NOMO-1 treated with dmso at 0.1 percent for 144 hours (cell line): ENCODE measurements around the gene EGFL7.

Experiments
- DNase-seq: peaks from one replicate; lab custom pipeline; 2025; ENCODE audit not compliant: unreplicated experiment; lab: John Stamatoyannopoulos, UW

Gene EGFL7

DNA sequence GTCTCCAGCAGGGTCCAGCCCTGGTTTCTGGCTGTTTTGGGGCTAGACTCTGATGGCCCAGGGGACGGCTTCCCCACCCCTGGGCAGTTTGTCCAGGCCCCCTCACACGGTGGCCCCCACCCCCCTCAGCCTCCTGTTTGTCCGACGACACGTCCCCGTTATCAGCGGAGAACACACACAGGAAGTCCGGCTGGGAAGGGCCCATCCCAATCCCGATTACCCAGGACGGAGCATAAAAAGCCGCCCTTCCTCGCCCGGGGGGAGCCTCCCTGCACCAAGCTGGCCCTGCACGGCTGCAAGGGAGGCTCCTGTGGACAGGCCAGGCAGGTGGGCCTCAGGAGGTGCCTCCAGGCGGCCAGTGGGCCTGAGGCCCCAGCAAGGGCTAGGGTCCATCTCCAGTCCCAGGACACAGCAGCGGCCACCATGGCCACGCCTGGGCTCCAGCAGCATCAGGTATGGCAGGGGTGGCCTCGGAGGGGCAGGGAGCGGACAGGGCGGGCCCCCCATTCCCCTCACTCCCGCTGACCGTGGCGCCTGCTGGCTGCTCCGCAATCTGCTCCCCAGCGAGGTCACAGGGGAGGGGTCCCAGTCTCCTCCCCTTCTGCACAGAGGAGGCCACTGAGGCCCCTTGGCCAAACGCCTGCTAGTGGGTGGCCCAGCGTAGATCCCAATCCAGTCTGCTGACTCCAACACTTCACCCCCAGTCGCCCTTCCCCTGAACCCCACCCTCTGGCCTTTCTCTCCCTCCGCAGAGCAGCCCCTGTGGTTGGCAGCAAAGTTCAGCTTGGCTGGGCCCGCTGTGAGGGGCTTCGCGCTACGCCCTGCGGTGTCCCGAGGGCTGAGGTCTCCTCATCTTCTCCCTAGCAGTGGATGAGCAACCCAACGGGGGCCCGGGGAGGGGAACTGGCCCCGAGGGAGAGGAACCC is at the start of gene EGFL7:
Gene EGFL7 (plus strand): TSS at position 261 of the 926 bp plus-strand sequence. CDS start 5,367 bp downstream, outside the sequence.
- DNase-seq: no peak

GRCh38 chr9:136613824-136614371 is 48.8 kb upstream of the EGFL7 start:
- no peak for DNase-seq

GRCh38 chr9:136614372-136614922 is 48.3 kb upstream of the EGFL7 start:
- no peak for DNase-seq

- DNase-seq: no peak
These were observed 47.6 kb upstream of the EGFL7 start for GRCh38 chr9:136614967-136615623.

DNA sequence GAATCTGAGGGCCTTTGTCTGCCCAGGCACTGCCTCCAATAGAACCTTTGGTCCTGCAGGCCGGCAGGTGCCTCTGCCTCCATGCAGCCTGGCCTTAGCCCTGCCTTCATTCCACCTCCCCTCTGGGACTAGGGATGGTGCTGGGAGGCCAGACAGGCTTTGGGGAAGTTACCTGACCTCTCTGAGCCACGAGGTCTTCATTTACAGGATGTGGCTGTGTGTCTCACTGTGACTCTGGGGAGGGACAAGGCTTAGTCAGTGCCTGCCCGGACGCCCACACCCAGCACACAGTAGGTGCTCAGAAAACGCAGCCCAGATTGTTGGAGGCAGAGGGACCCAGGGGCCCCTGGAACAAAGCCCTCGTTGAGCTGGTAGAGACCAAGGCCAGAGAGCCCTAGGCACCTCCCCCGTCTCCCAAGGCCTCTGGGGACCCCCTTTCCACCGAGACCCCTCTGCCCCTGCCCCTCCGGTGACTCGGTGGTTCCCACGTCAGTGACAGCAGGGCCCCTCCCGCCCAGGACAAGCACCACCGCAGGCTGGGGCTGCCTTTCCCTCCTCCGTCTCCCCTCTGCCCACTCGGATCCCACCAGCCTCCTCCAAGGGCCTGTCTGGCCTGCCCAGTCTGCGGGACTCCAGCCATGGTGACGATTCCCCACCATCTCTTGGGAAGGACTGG is 46.9 kb upstream of the EGFL7 start:
- DNase-seq: no peak

GRCh38 chr9:136616307-136616635 is 46.4 kb upstream of the EGFL7 start:
- DNase-seq: no peak

- DNase-seq: no peak
These were observed 45.6 kb upstream of the EGFL7 start for GRCh38 chr9:136616948-136617695.

DNA sequence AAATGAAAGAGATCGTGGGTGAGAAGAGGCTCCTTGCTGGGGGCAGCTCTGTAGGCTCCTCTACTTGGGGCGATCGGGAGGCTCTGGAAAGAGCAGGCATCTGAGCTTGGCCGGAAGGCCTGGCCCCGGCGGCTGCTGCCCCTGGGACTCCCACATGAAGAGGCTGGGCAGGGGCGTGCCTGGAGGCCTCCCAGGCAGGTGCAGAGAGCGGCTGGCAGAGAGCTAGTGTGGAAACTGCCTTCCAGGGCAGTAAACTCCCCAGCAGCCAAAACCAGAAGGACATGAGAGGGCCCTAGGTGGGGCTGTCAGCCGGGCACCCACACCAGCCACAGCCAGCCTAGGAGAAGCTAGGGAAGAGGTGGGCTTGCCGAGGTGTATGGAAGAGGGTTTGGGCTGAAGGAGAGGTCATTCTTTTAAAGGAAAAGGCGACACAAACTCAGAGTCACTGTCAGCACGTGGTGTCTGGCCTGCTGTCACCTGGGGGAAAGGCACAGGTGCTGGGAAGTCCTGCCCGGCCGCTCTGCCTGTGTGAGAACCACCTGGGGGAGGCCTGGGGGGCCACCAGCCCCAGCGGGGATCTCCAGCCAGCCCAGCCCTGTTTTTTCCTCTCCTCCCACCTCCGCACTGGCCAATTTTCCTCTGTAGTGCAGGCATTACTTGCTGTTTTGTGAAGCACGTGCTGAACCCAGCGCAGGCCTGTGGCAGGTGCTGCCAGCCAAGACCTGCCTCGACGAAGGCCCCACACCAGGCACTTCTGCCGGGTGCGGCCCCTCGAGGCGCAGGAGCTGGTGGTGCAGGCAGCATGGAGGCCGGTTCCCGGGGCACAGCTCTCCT is 44.8 kb upstream of the EGFL7 start:
- no peak for DNase-seq

DNA sequence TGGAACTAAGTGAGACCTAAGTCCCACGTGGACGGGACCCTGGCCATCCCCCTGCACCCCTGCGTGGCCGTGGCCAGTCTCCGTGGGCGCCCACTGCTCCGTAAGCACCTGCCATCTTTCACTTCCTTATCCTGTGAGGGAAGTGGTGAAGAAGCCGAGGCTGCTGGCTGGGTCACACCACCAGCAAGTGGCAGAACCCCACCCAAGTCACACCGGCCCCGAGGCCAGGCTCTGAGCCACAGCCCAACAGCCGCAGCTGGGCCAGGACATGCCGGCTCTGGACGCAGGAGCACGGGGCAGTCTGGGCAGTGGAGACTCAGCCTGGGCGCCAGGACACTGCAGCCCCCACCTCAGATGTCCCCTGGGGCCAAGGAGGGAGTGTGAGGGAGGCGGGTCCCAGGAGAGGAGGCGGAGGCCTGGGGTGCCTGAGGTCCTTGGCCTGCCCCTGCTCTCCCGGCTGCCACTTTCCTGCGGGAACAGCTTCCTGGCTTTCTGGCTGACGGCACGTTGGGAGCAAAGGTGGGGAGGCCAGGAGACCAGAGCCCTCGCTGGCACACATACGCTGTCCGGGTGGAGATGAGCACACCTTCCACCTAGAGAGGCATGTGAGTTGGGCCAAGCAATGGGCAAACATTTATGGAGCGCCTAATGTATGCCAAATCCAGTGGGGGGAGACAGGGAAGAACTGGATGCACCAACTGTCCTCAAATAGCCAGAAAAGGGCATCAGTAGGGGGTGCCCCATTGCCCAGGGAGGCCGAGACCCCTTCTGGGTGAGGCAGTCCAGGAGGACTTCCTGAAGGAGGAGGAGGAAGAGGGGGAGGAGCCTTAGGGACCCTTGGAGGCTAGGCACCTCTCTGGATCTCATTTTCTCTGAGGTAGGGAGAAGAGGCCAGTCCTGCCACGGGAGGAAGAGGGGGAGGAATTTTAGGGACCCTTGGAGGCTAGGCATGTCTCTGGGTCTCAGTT is 43.9 kb upstream of the EGFL7 start:
- peak; percentile 91 for DNase-seq

DNA sequence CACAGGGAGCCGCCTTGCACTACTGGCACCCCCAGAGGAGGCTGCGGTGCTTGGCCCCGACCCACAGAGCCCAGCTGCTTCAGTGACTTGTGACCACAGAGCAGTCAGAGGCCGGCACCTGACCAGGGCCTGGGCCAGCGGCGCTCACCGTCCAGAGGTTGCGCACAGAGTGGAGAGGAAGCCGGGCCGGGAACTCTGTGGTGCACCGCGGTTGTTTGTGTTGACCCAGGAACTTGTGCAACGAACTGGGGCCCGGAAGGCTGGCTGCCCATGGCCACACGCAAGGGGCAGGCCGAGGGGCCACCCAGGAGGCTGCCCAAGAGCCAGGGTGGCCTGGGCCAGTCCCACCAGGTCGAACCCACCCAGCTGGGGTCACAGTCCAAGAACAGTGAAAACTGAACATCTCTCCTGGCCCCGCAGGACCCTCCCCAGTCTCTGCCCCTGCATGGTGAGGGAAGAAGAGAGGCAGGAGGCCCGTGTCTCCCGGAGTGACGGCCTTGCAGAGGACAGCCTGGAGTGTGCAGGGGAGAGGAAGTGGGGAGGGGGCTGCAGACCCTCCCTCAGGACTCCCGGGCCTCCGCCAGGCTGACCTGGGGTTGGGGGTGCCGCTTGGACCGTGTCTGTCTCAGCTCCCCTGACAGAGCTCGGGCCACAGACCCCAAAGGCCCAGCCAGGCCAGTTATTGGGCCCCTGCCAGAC is 42.8 kb upstream of the EGFL7 start:
- DNase-seq: peak; percentile 89

- no peak for DNase-seq
These were observed 42.2 kb upstream of the EGFL7 start for GRCh38 chr9:136620441-136621018.

GRCh38 chr9:136621019-136621733 is 41.5 kb upstream of the EGFL7 start:
- peak; percentile 56 for DNase-seq

DNA sequence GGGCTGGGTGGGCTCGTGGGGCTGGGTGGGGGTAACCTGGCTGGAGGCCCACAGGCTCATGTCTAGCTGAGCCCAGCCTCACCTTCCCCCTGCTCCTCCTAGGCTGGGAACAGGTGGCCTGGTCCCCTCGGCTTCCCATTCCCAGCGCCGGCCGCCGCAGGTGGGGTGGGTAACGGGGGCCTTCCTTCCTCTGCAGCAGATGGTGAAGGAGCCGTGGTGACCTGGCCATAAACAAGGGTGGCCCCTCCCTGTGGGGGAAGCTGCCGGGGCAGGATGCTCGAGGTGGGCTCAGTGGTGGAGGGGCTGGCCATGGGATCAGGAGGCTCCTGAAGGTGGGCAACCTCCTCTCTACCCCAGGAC is 41.0 kb upstream of the EGFL7 start:
- no peak for DNase-seq

DNA sequence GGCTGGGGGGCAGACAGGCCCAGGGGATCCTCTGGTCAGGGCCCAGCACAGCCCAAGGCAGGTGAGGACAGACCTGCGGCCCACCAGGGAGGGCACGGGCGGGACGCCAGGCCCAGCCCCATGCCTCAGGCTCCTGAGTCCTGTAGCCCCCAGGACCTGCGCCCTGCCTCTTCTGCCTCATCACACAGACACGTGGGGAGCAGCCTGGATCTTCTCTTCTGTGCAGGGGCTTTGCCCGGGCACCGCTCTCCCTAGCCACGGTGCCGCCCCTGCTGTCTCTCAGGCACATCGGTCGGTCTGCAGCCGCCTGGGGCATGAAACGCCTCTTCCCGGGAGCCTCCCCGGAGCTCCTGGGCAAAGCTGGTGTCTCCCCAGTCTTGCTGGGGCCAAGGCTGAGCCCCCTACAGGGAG is 40.2 kb upstream of the EGFL7 start:
- DNase-seq: no peak

DNA sequence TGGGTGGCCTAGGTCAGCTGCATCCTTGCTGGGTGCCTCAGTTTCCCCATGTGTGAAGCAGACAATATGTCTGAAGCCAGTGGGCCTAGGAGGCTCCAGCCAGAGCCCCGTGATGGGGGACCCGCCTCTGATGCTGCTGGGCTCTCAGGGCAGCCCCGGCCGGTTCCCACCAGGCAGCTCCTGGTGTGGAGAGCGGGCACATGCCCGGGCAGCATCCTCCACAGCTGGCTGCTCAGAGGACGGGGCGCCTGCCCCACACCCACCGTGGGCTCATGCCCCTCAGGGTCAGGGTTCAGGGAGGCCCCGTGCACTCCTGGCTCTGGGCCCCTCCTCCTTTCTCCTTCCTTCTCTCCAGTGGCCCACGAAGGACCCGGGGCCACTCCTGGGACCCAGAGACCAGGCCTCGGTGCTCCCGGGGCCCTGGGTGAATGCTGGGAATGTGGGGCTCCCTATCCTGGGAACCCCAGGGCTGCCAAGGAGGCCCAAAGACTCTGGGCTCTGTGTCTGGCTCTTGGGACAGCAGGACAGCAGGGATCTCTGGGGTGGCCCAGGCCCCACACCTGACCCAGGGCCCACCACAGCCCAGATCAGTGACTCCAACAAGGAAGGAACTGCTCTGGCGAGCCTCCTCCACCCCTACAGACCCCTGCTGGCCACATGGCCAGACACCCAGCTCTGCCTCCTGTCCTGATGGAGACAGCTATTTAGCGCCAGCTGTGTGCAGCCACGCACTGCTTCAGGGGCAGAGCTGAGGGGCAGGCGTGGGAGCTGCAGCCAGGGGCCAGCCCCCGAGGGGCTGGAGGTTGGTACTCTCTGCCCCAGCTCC is 39.5 kb upstream of the EGFL7 start:
- no peak for DNase-seq

- DNase-seq: peak; percentile 68
These were observed 38.9 kb upstream of the EGFL7 start for GRCh38 chr9:136623842-136624183.
